ENCODE data around the gene CPSF7.

GRCh38 chr11:61380884-61381283 lies 48.9 kb downstream of the CPSF7 start:
- no peak for TF ChIP-seq CTCF (tag by site-specific recombination; IDR thresholded peaks at IDR 0.05)
- TF ChIP-seq ZNF121 (tag by site-specific recombination; IDR thresholded peaks at IDR 0.05) = no peak
- TF ChIP-seq, protein P1, sequence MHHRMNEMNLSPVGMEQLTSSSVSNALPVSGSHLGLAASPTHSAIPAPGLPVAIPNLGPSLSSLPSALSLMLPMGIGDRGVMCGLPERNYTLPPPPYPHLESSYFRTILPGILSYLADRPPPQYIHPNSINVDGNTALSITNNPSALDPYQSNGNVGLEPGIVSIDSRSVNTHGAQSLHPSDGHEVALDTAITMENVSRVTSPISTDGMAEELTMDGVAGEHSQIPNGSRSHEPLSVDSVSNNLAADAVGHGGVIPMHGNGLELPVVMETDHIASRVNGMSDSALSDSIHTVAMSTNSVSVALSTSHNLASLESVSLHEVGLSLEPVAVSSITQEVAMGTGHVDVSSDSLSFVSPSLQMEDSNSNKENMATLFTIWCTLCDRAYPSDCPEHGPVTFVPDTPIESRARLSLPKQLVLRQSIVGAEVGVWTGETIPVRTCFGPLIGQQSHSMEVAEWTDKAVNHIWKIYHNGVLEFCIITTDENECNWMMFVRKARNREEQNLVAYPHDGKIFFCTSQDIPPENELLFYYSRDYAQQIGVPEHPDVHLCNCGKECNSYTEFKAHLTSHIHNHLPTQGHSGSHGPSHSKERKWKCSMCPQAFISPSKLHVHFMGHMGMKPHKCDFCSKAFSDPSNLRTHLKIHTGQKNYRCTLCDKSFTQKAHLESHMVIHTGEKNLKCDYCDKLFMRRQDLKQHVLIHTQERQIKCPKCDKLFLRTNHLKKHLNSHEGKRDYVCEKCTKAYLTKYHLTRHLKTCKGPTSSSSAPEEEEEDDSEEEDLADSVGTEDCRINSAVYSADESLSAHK (tag by site-specific recombination; IDR thresholded peaks at IDR 0.05) = no peak
- TF ChIP-seq ZNF529 (tag by site-specific recombination; IDR thresholded peaks at IDR 0.05; ENCODE audit: insufficient replicate concordance) = no peak
- TF ChIP-seq OSR2 (tag by site-specific recombination; IDR thresholded peaks at IDR 0.05) = no peak
- TF ChIP-seq ZBTB11 (tag by site-specific recombination; conservative IDR thresholded peaks at IDR 0.05; ENCODE audit: low read depth) = no peak
- TF ChIP-seq, protein P2, sequence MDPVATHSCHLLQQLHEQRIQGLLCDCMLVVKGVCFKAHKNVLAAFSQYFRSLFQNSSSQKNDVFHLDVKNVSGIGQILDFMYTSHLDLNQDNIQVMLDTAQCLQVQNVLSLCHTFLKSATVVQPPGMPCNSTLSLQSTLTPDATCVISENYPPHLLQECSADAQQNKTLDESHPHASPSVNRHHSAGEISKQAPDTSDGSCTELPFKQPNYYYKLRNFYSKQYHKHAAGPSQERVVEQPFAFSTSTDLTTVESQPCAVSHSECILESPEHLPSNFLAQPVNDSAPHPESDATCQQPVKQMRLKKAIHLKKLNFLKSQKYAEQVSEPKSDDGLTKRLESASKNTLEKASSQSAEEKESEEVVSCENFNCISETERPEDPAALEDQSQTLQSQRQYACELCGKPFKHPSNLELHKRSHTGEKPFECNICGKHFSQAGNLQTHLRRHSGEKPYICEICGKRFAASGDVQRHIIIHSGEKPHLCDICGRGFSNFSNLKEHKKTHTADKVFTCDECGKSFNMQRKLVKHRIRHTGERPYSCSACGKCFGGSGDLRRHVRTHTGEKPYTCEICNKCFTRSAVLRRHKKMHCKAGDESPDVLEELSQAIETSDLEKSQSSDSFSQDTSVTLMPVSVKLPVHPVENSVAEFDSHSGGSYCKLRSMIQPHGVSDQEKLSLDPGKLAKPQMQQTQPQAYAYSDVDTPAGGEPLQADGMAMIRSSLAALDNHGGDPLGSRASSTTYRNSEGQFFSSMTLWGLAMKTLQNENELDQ (tag by site-specific recombination; IDR thresholded peaks at IDR 0.05; ENCODE audit: low read depth) = no peak

Data from HEK293 (cell line).